G401.6 (cell line): ENCODE data around the gene NOB1.
A peak's percentile ranks its signal among the peaks of the same experiment; 100 is the strongest.

ENCODE experiments used
- FAIRE-seq: peaks from 2 replicates; lab custom pipeline; 2012; peaks lifted over from hg19 to GRCh38; lab: Jason Lieb, UNC

The NOB1 gene

DNA sequence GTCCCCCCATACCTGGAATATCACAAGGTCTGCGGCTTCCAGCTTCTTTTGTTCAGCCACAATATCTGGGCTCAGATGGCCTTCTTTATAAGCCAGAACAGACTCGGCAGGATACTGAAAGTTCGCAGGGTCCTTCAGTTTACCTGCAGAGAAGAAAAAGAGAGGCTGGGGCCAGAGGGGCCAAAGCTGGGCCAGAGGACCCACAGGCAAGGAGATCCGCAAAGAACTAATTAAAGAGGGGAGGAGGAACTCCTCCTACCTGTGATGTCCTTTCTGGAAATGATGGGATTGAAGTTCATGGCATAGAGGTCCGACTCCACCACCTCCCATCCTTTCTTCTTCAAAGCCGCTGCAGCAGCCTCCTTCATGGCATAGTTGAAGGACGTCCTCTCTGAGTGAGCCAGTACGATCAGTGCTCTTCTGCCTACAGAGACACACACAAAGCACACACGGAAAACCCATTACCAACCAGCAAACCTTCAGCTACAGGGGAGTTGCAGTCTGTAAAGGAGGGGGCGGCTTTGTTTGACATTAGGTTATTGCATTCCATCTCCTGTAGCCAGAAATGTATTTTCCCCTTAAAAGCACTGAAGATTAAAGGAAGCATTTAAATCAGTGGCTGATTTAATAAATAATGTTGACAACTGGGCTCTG, 36.5 kb downstream of the NOB1 start:
- no peak for FAIRE-seq

- FAIRE-seq: no peak
These were observed 37.7 kb downstream of the NOB1 start for GRCh38 chr16:69717066-69717465.

DNA sequence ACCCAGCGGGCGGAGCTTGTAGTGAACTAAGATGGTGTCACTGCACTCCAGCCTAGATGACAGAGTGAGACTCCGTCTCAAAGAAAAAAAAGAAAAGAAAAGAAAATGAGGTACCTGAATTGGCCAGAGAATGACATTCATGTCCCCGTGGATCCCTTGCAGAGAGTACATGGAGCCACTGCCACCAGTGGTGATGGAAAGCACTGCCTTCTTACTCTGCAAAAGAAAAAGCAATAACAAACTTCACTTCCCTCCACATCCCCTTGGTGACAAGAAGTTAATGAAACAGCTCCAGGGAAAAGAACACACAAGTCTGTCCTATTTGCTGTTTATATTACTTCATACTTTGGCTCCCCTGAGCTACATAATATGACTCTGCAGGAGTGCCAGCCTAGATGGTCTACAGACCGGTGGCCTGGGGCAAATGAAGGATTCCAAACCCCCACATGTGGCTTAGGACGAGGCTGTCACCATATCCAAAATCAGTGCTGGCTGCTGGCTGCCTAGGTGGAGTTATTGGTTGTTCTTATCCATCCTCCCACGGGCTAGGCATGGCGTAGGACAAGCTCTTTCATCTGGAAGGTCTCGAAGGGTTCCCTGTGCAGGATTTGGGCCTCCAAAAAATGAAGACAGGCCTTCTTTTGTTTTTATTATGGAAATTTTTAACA, 41.7 kb downstream of the NOB1 start:
- FAIRE-seq: no peak

GRCh38 chr16:69712277-69712676, 42.4 kb downstream of the NOB1 start:
- no peak for FAIRE-seq

DNA sequence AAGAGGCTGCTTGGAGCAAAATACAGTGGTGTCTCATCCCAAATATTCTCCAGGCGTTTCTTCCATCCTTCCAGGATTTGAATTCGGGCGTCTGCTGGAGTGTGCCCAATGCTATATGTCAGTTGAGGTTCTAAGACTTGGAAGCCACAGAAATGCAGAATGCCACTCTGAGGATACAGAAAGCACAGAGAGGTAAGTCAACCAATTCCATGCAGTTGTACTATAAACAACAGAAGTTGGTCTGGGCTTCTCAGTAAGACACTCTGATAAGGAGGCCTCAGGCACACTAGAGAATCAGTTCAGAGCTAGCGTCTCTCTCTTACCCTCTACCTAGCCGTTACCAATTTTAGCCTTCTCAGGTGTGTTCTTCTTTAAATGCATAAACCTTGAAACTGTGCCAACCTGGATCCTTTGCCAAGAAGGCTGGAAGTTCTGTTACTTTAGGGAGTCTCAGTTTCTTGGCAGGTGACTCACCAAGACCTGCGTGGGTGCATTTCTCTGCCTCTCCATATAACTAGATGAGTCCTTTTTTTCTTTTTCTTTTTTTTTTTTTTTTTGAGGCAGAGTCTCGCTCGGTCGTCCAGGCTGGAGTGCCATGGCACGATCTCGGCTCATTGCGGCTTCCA, 43.5 kb downstream of the NOB1 start:
- FAIRE-seq: no peak

DNA sequence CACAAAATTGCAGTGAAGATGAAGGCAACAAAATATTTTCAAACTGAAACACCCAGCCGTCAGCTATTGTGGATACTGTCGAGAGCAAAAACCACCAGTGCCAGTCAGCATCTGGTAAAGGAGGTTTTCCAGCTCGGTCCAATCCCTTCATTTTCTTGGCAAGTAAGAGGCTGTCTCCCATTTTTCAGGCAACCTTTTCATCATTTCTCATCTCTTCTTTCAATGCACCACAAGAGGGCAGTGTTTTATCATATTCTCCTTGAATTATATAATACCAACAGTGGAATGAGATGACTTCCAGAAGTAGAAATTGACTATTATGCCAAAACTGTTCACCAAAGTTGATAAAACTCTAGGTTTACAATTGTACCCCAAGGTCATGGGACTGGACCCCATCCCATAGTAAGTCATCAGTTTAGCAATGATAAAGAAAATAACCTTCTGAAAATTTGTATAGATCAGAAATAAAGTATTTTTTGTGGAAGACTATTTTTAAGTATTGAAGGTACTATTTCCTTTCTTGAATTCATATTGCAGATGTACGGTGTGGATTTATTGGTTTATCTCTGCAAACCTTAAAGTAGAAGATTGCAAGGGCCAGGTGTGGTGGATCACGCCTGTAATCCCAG, 45.2 kb downstream of the NOB1 start:
- FAIRE-seq: peak; percentile 90

DNA sequence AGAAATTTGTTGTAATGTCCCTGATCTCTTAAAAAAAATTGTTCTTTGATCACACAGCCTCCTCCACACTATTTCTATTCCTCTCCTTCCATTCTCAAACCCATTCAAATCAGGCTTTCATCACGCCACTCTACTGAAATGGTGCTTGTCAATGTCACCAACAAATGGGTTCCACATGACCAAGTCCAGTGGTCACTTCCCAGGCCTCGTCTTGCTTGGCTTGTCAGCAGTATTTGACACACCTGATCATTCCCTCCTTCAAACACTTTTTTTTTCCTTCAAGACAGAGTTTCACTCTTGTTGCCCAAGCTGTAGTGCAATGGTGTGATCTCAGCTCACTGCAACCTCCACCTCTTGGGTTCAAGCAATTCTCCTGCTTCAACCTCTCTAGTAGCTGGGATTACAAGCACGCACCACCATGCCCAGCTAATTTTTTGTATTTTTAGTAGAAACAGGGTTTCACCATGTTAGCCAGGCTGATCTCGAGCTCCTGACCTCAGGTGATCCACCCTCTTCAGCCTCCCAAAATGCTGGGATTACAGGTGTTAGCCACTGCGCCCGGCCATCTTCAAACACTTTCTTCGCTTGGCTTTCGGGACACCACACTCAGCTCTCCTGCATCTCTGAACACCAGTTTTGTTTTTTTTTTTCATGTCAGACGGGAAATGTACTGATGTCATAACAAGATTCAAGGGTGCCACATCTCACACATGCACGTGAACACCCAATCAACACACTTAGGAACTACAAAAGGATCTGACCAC, 46.6 kb downstream of the NOB1 start:
- FAIRE-seq: no peak

- FAIRE-seq: no peak
These were observed 47.8 kb downstream of the NOB1 start for GRCh38 chr16:69706975-69707340.

- no peak for FAIRE-seq
These were observed 48.3 kb downstream of the NOB1 start for GRCh38 chr16:69706256-69706974.

- FAIRE-seq: no peak
These were observed 51.1 kb downstream of the NOB1 start for GRCh38 chr16:69703638-69704037.

GRCh38 chr16:69701866-69702265, 52.9 kb downstream of the NOB1 start:
- peak; percentile 8 for FAIRE-seq

GRCh38 chr16:69701452-69701851, 53.3 kb downstream of the NOB1 start:
- no peak for FAIRE-seq

- no peak for FAIRE-seq
These were observed 54.8 kb downstream of the NOB1 start for GRCh38 chr16:69699915-69700314.

DNA sequence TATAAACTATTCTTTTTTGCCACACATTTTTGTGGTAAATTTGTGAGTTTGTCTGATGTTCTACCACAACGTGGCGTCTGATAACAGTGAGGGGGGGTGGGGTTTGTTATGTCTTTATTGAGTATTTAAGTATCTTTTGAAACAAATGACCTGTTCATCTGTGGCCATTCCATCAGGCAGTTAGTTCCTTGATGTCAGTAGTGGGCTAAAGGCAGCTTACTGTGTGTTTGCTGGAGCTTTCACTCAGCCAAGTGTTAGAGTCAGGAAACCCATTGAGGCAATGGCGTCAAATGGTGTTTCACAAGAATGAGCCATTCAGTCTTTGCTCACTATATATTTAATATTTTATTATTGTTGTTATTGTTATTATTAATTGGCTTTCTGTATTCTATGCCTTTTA, 56.3 kb downstream of the NOB1 start:
- no peak for FAIRE-seq

- no peak for FAIRE-seq
These were observed 60.8 kb downstream of the NOB1 start for GRCh38 chr16:69693916-69694315.

GRCh38 chr16:69691980-69692911, 62.5 kb downstream of the NOB1 start:
- no peak for FAIRE-seq
